Dedifferentiated amniotic fluid mesenchymal stem cell (primary cell): ENCODE data around the gene TJAP1.
"Not testable (repeated sequence)": the region's sequence is repeated elsewhere in the genome, so short reads cannot be mapped to it uniquely, and the experiment has no call there.

Experiments used
- DNase-seq: peaks from one replicate; pipeline ENCODE4 v3.0.0-alpha.2; 2016; ENCODE audit errors: extremely low spot score

The TJAP1 gene

GRCh38 chr6:43524483-43524961, 47.2 kb downstream of the TJAP1 start:
- DNase-seq = no peak

DNA sequence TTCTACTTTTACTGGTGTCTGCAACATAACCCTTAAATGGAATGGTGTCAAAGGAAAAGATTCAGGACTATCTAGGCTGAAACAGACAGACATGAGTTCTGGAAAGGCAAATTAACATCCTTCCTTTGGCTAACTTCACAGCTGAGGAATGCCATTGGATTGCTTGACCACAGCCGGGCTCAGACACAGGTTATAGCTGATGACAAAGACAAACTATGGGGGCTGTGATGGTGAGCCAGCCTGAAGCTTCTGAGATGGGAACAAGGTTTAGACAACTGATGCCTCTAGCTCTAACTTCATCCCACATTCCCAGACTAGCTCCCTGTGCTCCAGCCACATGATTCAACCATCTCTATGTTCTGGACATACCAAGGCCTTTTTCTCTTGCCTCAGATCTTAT, 54.8 kb downstream of the TJAP1 start:
- no peak for DNase-seq

- not testable (repeated sequence) for DNase-seq
These were observed 61.6 kb downstream of the TJAP1 start for GRCh38 chr6:43538986-43539385.

GRCh38 chr6:43539409-43539808, 62.0 kb downstream of the TJAP1 start:
- not testable (repeated sequence) for DNase-seq

DNA sequence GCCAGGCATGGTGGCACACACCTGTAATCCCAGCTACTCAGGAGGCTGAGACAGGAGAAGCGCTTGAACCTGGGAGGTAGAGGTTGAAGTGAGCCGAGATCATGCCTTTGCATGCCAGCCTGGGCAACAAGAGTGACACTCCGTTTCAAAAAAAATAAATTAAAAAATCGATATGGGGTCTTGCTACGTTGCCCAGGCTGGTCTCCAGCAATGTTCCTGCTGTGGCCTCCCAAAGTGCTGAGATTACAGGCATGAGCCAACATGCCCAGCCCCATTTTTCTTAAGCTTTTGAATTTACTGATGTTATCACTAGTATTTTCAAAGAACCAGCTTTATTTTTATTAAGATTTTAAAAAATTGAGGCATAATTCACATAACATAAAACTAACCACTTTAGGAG, 63.1 kb downstream of the TJAP1 start:
- DNase-seq = no peak

DNA sequence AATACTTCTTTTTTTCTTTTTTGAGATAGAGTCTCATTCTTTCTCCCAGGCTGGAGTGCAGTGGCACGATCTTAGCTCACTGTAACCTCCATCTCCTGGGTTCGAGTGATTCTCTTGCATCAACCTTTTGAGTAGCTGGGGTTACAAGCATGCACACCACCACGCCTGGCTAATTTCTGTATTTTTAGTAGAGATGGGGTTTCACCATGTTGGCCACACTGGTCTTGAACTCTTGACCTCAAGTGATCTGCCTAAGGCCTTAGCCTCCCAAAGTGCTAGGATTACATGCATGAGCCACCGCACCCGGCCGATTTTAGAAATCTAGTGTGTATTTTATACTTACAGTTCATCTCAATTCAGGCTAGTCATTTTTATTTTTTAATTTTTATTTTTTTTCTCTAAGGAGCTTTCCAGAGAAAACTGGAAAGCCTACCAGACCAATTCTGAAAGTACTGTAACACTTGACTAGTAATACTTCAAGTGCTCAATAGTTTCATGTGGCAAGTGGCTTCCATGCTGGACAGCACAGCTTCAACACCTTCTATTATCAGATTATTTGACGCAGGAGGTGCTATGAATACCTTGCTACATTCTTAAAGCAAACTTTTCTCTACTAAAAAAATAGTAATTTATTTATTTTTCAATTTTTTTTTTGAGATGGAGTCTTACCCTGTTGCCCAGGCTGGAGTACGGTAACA, 64.6 kb downstream of the TJAP1 start:
- no peak for DNase-seq

DNA sequence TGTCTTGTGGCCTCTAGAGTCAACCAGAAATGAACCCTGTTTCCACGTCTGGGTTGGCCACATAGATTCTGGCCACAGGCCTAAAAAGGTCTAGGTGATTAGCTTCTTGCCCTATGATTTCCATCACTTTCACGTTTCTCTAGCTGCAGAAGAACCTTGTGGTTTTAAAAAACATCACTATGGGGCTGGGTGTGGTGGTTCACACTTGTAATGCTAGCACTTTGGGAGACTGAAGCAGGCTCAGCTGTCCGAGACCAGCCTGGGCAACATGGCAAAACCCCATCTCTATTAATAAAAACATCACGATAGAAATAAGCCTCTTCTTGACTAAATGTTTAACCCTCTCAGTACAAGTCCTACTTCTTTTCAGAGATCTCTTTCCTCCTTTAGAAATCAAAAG, 67.1 kb downstream of the TJAP1 start:
- no peak for DNase-seq

DNA sequence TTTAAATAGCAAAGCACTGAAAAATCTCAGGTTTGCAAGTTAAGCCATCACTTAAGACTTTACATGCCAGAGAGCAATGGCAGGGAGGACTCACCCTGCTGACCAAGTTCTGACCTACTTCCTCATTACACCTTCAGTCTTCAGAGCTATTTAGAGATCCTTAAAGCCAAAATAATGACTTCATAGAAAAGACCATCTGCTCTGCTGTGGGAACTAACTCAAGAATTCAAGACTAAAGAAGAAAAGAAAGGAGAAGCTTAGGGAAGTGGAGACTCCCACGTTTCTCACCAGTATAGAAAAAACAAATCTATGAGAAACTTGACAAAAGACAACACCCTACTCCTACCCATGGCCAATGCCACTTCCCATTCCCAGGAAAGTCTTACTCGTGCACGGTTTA, 69.9 kb downstream of the TJAP1 start:
- DNase-seq = no peak
